ENCODE results near the gene MBTD1. TPM values are rescaled to one million over a fixed set of nuclear protein-coding genes. Genes with fewer than 3 reads are reported as not detected.
"Not testable (repeated sequence)": the region's sequence is repeated elsewhere in the genome, so short reads cannot be mapped to it uniquely, and the experiment has no call there.

Gene MBTD1
- total RNA-seq, 6 experiments from 2014 or later: 4.4 to 8.8 (median 7.4) TPM

DNA sequence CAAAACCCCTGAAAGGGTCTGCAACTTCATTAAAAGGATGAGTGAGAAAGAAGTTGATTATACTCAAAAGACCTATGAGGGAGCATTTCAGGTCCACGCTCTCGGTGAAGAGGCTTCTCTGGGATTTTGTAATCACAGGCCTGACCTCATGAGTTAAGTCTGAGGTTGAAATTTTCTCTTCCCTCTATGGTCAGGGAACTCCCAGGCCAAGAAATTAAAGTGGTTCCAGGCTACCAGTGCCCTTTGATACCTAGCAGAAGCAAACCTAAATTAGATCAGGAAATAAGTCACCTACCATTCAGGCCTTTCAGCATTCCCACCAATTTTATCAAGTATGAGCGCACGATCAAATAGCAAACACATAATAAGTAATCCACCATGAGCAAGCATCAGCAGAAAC, 27.9 kb downstream of the MBTD1 start:
- WGBS (ENCODE audit: insufficient coverage, low coverage, low lambda C conversion rate, missing lambda C conversion rate): 26% methylated on average over 4 of the region's 4 CpGs
- intact Hi-C loops (cut with DNase I): no loop called here
- H3K36me3 ChIP-seq: no peaks in the 10 kb centered on the region
- ATAC-seq: peak; percentile 36 to 90 (median 76)
- peaks cover 0 to 13% (median 0%) of the 10 kb centered on the region in 4 donors for H3K4me1 ChIP-seq
- H3K27ac ChIP-seq: peak overlapping the region in 1 of 3 donors; percentile 2
- H3K27me3 ChIP-seq: no peaks in the 10 kb centered on the region
- H3K4me3 ChIP-seq: no peak overlapping the region
- no peak for DNase-seq
- no peaks in the 10 kb centered on the region for H3K9me3 ChIP-seq
- TF ChIP-seq, protein P1, sequence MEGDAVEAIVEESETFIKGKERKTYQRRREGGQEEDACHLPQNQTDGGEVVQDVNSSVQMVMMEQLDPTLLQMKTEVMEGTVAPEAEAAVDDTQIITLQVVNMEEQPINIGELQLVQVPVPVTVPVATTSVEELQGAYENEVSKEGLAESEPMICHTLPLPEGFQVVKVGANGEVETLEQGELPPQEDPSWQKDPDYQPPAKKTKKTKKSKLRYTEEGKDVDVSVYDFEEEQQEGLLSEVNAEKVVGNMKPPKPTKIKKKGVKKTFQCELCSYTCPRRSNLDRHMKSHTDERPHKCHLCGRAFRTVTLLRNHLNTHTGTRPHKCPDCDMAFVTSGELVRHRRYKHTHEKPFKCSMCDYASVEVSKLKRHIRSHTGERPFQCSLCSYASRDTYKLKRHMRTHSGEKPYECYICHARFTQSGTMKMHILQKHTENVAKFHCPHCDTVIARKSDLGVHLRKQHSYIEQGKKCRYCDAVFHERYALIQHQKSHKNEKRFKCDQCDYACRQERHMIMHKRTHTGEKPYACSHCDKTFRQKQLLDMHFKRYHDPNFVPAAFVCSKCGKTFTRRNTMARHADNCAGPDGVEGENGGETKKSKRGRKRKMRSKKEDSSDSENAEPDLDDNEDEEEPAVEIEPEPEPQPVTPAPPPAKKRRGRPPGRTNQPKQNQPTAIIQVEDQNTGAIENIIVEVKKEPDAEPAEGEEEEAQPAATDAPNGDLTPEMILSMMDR (IDR thresholded peaks at IDR 0.05): no peak
- no peak for TF ChIP-seq POLR2A (IDR thresholded peaks at IDR 0.05)

DNA sequence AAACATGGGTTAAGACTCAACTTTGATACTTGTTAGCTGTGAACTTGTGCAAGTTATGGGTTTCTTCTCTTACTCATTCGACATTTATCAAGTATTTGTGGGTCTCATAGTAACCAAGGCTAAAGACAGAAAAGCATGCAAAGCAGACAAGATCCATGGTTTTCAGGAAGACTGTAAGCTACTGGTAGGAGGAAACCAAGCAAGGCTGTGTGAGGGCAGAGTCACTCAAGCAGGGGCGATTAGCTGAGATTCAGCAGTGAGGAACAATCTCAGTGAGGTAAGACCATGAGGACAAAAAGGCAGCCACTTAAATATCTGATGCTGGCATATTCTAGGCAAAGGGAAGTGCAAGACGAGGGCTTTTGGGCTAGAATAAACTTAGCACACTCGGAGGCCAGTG, 29.5 kb downstream of the MBTD1 start:
- DNase-seq: no peak
- Histone ChIP-seq H3K36me3 (no peaks in the 10 kb centered on the region), H3K9me3 (no peaks in the 10 kb centered on the region), H3K4me1 (peaks cover 0 to 13% (median 0%) of the 10 kb centered on the region in 4 donors), H3K27ac (no peak overlapping the region), H3K27me3 (no peaks in the 10 kb centered on the region), H3K4me3 (no peak overlapping the region)
- WGBS (ENCODE audit: insufficient coverage, low coverage, low lambda C conversion rate, missing lambda C conversion rate): 64% methylated on average over 4 of the region's 4 CpGs
- no peak for TF ChIP-seq POLR2A (IDR thresholded peaks at IDR 0.05)
- TF ChIP-seq, protein P1 (IDR thresholded peaks at IDR 0.05): no peak
- intact Hi-C loops (cut with DNase I): no loop called here
- no peak for ATAC-seq

DNA sequence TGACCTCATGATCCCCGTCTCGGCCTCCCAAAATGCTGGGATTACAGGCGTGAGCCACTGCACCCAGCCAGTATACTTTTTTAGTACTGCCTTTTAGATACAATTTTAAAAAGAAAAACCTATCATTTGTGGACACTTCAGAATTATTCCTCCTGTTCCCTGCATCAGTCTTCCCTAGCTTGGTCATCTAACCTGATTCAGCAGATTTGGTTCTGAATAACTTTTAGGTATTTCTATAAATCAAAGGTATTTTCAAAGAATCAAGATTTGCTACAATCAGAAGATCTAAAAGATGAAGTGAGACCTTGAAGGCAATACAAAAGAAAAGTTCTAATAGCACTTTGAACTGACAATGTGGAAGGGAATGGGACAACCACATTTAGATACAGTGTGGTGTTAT, 30.0 kb downstream of the MBTD1 start:
- Histone ChIP-seq H3K27ac (no peak overlapping the region), H3K9me3 (no peaks in the 10 kb centered on the region), H3K27me3 (no peaks in the 10 kb centered on the region), H3K4me1 (peaks cover 0 to 13% (median 0%) of the 10 kb centered on the region in 4 donors), H3K36me3 (peaks cover 0 to 2% (median 0%) of the 10 kb centered on the region in 4 donors), H3K4me3 (no peak overlapping the region)
- TF ChIP-seq POLR2A (IDR thresholded peaks at IDR 0.05): no peak
- TF ChIP-seq, protein P1 (IDR thresholded peaks at IDR 0.05): no peak
- ATAC-seq (no peak), DNase-seq (no peak)
- 94% methylated on average over 3 of the region's 3 CpGs for WGBS (ENCODE audit: insufficient coverage, low coverage, low lambda C conversion rate, missing lambda C conversion rate)
- intact Hi-C loops (cut with DNase I): no loop called here

DNA sequence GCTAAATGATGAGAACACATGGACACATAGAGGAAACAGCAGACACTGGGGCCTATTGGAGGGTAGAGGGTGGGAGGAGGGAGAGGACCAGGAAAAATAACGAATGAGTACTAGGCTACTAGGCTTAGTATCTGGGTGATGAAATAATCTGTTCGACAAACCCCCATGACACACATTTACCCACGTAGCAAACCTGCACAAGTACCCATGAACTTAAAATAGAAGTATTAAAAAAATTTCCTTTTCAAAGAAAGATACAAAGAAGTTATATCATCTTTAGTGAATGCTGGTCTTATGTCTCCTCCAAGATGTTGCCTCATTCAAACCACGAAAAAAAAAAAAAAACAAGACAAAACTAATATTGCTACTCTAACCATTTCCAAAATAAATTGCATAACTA, 31.7 kb downstream of the MBTD1 start:
- Histone ChIP-seq H3K36me3 (peaks cover 0 to 12% (median under 1%) of the 10 kb centered on the region in 4 donors), H3K4me1 (peaks cover 0 to 6% (median 0%) of the 10 kb centered on the region in 4 donors), H3K4me3 (no peak overlapping the region), H3K9me3 (no peaks in the 10 kb centered on the region), H3K27ac (no peak overlapping the region), H3K27me3 (no peaks in the 10 kb centered on the region)
- no peak for DNase-seq
- intact Hi-C loops (cut with DNase I): no loop called here
- 55% methylated on average over 4 of the region's 4 CpGs for WGBS (ENCODE audit: insufficient coverage, low coverage, low lambda C conversion rate, missing lambda C conversion rate)
- TF ChIP-seq, protein P1 (IDR thresholded peaks at IDR 0.05): no peak
- no peak for TF ChIP-seq POLR2A (IDR thresholded peaks at IDR 0.05)
- ATAC-seq: no peak

DNA sequence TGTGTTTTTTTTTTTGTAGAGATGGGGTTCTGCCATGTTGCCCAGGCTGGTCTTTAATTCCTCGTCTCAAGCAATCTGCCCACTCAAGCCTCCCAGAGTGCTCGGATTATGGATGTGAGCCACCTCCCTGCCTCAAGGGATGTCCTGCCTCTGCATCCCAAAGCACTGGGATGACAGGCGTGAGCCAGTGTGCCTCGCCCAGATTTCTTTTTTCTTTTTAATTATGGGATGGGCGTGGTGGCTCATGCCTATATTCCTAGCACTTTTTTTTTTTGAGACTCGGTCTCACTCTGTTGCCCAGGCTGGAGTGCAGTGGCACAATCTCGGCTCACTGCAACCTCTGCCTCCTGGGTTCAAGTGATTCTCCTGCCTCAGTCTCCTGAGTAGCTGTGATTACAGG, 34.3 kb downstream of the MBTD1 start:
- intact Hi-C loops (cut with DNase I); ATAC-seq: not testable (repeated sequence)

More for the DNA sequence above, 34.3 kb downstream of the MBTD1 start:
- not testable (repeated sequence) for H3K9me3 ChIP-seq, DNase-seq, H3K4me1 ChIP-seq, H3K27me3 ChIP-seq, H3K4me3 ChIP-seq, H3K27ac ChIP-seq
- H3K36me3 ChIP-seq: peaks cover 0 to 14% (median under 1%) of the 10 kb centered on the region in 4 donors
- 88% methylated on average over 6 of the region's 7 CpGs for WGBS (ENCODE audit: insufficient coverage, low coverage, low lambda C conversion rate, missing lambda C conversion rate)

All from right lobe of liver (tissue), 6 donors.